ENCODE measurements around the gene BAZ1A. TPM values are rescaled to one million over a fixed set of nuclear protein-coding genes. Genes with fewer than 3 reads are reported as not detected.

The BAZ1A gene
- total RNA-seq, 1 experiment from 2014 or later: 17.8 TPM

- Histone ChIP-seq H3K4me1 (ENCODE audit: insufficient read depth, low read length) (no peaks in the 10 kb centered on the region; the same call in 1 of the 2 replicates), H3K9me3 (ENCODE audit: control insufficient read depth, low read depth, low read length) (no peaks in the 10 kb centered on the region), H3K79me1 (ENCODE audit: insufficient read depth, low read depth, low read length, poor library complexity, severe bottlenecking) (no peaks in the 10 kb centered on the region), H4K5ac (ENCODE audit: insufficient read length, low read depth, low read length) (no peak overlapping the region), H2AK5ac (ENCODE audit: insufficient read length, low read length) (no peak overlapping the region), H2BK20ac (ENCODE audit: low read depth, low read length, poor library complexity, severe bottlenecking) (no peak overlapping the region), H3K14ac (ENCODE audit: insufficient read depth, low read length) (no peak overlapping the region), H2BK120ac (ENCODE audit: low read depth, low read length, poor library complexity, severe bottlenecking) (no peak overlapping the region), H3K27ac (ENCODE audit: insufficient read length, low read depth, low read length) (no peak overlapping the region), H2AFZ (ENCODE audit: low read length) (no peak overlapping the region), H4K20me1 (ENCODE audit: control insufficient read depth, insufficient read depth, insufficient read length) (no peaks in the 10 kb centered on the region), H2BK5ac (ENCODE audit: insufficient read length, low read length) (no peak overlapping the region), H3K23me2 (ENCODE audit: insufficient read length, low read depth, low read length, poor library complexity, severe bottlenecking) (no peaks in the 10 kb centered on the region), H4K8ac (replicated peaks; ENCODE audit: insufficient read length, low read depth, low read length) (no peak overlapping the region), H3T11ph (ENCODE audit: low read length) (no peak overlapping the region), H3K4ac (ENCODE audit: low read depth, low read length) (no peak overlapping the region), H3K23ac (ENCODE audit: insufficient read length, low read depth, low read length) (no peak overlapping the region), H4K91ac (ENCODE audit: insufficient read length, low read depth, low read length) (no peak overlapping the region), H3K18ac (ENCODE audit: insufficient read length, low read depth, low read length) (no peak overlapping the region), H3K9ac (ENCODE audit: extremely low read depth, insufficient read length, low read length) (no peak overlapping the region), H3K4me2 (ENCODE audit: insufficient read depth, insufficient read length, low read length) (no peak overlapping the region), H3K56ac (ENCODE audit: insufficient read length, low read depth, low read length) (no peak overlapping the region), H3K27me3 (ENCODE audit: insufficient read depth, low read length) (no peaks in the 10 kb centered on the region), H2BK15ac (ENCODE audit: low read depth, low read length) (no peak overlapping the region), H3K79me2 (ENCODE audit: insufficient read depth, low read length) (no peaks in the 10 kb centered on the region), H2BK12ac (ENCODE audit: insufficient read length, low read depth, low read length) (no peak overlapping the region)
- Mint-ChIP-seq H3K36me3 (ENCODE audit: insufficient read depth in 1 of 3, low read depth in 3 of 3) (no peaks in the 10 kb centered on the region), H3K9me3 (no peaks in the 10 kb centered on the region), H3K27me3 (ENCODE audit: low read depth) (no peaks in the 10 kb centered on the region), H3K4me1 (peaks cover 10% of the 10 kb centered on the region in 2 experiments), H3K27ac (no peak overlapping the region), H3K4me3 (no peak overlapping the region)
- no CpG with 5 or more reads among the region's 1 CpG for WGBS (ENCODE audit: extremely low coverage, insufficient read length, low lambda C conversion rate)
- no peak for TF ChIP-seq CTCF (conservative IDR thresholded peaks at IDR 0.05)
- no peak for DNase-seq
Observed at GRCh38 chr14:34890937-34891336, 15.8 kb upstream of the BAZ1A start.
